ENCODE data around the gene HOXC4.
"Not testable (repeated sequence)": the region's sequence is repeated elsewhere in the genome, so short reads cannot be mapped to it uniquely, and the experiment has no call there.

The HOXC4 gene

DNA sequence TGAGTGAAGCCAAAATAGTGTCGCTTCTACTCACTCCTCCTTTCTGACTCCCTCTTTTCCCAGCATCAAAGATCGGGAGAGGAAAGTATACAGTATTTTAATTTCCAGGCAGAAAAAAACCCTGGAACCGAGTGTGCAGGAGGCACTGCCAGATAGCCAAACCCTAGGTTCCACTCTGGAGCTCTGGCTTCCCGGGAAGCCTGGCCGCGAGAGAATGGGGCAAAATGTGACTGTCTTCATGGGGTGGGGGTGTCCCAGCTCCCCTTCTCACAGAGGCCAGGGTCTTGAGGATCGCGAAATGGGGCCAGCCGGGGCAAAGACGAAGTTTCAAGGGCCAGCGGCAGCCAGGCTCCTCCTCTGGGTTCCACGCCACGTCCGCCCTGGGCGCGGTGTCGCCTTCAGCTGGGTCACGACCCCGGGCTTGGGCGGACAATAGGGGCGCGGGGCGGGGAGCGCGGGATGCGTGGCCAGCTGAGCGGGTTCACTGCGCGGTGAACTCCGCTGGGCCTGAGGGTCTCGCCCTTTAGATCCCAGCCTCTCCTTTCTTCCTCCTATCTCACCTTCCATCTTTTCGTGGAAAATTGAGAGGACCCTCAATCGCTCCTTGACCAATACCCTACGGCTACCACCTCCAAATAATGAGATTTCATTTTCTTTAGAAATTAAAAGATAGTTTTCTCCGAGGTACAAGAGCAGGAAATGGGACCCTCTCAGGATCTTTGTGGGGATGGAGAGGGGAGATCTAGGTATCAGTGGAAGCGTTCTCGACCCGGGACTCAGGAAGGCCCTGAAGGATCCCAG, 6.7 kb downstream of the HOXC4 start:
- peak; percentile 37 for DNase-seq

DNA sequence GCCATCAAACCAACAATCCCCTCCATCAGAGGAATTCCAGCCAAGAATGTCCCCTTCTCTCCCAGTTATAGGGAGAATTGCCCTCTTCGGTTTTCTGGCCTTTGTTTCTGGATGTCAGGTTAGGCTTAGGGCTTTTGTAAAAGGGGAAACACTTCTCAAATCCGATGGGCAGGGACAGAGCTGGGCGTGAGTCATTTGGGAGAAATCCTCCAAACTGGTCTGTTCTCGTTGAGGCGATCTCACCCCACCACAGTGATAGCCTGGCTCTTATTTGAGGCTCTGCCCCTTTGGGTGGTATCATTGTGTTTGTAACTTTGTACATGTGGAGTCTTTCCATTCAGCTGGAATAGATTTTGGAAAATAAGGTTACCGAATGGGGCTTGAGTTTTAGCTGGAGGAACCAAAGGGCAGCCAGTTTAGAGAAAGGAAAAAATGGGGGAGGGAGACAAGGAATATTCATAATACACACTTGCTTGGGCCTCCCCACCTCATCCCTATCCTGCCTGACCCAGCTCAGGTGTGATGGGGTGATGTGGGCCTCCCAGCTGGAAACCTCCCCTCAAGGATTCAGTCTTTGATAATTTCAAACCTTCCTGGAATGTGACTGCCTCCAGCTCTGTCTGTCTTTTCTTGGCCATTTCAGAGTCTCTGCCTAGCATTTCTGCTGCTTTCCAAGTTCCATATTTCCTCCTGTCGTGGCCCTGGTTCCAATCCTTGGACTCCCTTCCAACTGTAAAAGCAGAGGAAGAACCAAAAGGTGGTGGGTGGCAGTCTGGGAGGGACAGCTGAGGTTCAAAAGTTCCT, 7.5 kb downstream of the HOXC4 start:
- peak; percentile 35 for DNase-seq

DNA sequence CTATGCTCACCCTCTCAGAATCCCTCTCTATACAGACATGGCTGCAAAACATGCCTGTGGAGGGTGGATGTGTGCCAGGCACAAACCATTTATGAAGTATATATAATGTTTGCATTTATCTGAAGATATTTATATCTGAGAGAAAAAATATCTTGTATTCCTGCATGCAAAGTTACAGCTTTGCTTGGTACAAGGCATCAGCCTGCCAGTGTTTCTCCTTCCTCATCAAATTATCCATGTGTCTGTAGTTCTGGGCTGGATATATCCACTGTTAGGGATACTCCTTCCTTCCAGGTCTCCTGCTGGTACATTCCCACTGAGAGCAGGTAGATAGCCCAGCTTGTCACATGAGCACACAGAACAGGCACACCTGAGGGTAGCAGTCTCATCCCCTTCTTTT, 12.0 kb downstream of the HOXC4 start:
- DNase-seq = no peak

DNA sequence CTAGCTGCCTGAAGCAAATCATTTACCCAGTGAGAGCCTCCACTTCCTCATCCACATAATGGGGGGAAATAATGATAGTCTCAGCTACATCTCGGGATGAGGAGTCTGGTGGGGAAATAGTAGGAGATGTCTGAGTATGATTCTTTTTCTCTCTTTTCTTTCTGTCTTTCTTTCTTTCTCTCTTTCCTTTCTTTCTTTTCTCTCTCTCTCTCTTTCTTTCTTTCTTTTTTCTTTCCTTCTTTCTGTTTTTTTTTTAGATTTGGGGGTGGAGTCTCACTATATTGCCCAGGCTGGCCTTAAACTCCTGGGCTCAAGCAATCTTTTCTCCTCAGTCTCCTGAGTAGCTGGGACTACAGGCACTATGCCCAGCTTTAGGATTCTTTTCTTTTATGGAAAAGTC, 12.8 kb downstream of the HOXC4 start:
- no peak for DNase-seq

DNA sequence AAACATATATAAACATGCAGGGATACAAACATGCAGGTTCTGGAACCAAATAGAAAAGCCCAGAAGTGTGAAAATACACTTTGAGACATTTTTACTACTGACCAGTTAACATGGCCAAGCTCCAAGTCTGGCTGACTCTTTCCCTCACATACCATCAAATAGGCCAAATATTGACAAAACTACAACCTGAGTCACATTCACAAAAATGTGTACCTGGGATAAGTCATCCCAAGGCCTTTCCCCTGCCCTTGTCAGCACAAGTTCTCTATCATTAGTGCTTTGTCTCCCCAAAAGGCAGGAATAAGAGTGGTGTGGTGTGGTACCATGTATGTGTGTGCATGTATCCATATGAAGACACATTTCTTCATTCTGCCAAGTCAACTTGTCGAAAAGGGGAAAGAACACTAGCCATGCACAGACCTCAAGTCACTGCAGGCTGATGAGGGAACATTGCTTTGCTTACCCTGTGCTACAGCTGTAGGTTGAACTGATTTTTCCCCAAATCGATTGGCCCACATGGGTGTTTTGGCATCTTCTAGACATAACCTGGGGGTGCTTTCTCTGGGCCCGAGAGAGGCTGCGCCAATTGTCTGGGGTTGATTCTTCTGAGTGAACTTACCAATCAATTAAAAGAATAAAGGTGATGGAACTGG, 14.9 kb downstream of the HOXC4 start:
- DNase-seq = peak; percentile 30

DNA sequence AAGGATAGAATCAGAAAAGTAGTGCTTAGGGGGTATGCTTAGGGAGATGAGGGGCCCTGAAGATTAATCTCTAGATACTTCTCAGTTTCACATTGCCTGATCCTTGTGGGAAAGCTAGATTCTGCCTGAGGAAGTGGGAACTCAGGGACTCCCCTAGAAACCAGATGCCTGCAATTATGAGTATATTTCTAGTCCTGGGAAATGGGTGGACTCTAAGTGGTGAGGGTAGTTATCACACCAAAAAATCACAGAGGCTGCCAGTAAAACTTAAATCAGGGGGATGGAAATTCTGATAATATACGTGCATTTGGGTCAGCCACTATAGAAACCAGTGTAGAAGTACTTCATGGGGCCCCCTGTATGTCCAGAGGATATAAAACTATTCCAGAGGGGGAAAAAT, 18.3 kb downstream of the HOXC4 start:
- no peak for DNase-seq

DNA sequence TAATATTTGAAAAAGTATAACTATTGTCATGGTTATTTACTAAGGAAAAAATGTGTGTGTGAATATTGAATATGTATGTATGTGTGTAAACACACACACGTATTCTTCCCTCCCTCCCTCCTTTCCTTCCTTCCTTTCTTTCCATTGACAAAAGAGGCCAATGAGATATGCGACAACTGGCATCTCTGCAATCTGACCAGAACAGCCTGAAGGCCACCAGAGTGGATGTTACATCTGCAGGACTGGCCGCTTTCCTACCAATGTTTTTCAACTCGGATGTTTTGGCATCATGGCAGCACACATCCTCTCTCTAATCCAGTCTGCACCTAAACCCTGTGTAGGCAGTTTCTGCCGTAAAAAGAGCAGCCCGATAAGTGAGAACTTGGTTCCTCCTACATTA, 20.7 kb downstream of the HOXC4 start:
- DNase-seq = no peak

DNA sequence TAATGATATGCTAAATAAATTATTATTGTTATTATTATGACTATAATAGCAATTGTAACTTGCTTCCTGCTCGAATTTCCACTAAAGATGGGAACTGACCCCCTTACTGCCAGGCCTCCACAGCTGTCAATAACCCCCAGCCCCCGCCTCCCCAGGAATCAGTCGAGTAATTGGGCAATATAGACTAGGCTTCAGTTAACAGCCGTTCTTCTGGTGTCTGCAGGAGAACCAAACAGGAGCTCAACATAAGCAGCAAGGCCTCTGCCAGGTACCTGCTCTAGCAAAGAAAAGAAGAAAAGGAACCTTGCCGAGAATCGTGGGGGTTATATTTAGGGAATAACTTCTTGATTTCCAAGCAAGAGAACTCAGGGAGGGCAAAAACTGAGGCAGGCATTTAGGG, 21.8 kb downstream of the HOXC4 start:
- no peak for DNase-seq

DNA sequence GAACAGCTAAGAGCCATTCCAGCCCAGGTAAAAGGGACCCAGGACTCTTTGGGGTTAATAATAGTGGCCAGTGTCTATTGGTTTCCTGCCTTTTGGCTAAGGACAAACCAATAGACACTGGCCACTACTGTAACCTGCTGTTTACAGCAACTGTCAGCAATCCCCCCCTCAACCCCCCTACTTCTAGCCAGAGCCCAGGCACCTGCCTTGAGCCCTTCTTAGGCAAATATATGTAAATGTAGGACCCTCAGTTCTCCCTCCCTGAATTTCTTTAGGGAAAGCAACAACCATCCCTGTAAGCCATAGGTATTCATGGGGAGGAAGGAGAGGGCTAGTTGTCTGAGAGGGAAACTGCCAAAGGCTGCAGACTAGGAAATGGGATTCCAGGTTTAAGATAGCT, 22.3 kb downstream of the HOXC4 start:
- no peak for DNase-seq

DNA sequence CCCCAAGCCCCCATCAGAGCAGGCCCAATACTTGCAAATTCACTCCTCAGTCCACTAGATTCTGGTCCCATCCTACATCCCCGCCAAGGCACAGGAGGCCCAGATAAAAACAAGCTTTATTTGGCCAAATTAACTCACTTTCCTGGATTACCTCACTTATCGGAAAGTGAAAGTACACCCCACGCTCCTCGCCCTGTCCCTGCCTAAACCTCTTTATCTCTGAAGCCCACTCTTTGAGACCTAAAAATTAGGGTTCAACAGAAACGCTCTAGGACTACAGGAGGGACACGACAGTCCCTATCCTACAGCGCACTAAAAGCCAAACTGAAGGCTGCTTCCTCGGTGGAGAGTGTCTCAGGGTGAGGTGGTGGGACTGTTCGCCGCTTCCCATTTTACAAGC, 24.2 kb downstream of the HOXC4 start:
- DNase-seq = not testable (repeated sequence)

DNA sequence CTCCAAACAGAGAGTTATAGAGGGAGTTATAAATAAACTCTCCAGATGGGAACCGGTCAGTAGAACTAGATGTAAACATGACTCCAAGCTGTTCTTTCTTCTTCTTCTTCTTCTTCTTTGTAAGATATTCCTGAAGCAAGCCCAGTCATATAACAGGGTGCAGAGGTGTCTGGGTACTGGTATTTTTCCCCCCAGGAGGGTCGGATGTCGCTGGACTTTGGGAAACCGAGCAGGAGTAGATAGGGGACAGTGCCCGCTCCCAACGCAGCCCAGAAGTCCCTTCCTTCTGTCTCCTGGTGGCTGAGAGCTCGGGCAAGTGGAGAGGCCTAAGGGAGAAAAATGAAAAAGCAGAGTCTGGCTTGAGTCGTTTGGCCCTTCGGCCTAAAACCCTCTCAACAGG, 25.5 kb downstream of the HOXC4 start:
- not testable (repeated sequence) for DNase-seq

DNA sequence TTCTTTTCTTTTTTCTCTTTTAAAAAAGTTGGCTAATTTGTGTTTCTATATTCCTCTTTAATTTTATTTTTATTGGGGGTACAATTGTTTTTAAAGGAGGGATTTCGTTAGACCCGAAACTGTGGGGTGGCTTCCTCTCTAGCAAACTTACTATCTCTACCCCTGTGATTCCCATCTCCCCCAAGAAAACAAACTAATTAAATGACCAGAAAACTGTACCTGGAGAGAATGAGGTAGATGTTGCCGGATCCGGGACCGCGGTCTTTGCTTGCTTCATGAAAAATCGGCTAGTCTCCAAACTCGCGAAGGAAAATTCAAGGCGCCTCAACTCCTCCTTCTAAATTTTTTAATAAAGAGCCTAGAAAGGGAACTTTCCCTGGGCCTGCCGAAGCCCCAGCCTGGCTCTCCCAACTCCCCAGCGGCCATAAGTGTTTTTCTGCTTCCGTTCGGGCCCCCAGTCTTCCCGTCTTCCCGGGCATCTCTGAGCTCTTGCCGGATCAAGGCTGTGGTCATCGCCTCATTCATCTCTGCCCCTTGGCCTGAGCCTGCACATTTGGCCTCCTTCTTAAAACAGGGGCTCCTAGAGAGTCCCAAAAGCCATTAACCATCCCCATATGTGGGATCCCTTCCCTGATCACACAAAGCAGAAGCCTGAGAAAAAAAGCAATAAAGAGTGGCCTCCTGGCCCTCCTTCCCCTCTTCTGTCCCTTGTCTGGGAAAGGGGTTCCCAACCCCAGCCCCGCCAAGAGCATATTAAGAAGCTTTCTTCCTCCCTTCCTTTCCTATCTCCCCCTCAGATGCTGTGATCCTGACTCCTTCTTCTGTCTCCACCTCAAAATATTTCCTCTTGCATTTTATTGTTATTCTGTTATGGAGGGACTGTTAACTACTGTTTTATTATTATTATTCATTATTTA, 26.6 kb downstream of the HOXC4 start:
- DNase-seq = not testable (repeated sequence)

DNA sequence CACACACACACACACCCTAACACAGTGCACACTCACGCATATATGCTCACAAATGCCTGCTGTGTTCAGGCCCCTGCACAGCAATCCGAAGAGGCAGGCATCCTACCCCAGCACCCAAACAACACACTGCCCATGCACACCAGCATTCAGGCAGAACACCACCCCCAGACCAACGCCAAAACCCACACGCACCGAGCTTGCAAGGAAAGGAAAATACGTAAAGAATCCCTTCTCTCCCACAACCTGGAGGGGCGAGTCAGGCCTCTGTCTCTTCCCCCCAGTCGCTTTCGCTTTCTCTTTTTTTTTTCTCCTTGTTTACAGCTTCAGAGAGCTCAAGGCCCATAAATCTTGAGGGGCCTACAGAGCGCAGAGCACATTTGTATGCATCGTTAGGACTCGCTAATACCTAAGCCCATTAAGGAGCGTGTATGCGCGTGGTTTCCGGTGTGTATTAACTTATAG, 27.4 kb downstream of the HOXC4 start:
- DNase-seq = not testable (repeated sequence)

DNA sequence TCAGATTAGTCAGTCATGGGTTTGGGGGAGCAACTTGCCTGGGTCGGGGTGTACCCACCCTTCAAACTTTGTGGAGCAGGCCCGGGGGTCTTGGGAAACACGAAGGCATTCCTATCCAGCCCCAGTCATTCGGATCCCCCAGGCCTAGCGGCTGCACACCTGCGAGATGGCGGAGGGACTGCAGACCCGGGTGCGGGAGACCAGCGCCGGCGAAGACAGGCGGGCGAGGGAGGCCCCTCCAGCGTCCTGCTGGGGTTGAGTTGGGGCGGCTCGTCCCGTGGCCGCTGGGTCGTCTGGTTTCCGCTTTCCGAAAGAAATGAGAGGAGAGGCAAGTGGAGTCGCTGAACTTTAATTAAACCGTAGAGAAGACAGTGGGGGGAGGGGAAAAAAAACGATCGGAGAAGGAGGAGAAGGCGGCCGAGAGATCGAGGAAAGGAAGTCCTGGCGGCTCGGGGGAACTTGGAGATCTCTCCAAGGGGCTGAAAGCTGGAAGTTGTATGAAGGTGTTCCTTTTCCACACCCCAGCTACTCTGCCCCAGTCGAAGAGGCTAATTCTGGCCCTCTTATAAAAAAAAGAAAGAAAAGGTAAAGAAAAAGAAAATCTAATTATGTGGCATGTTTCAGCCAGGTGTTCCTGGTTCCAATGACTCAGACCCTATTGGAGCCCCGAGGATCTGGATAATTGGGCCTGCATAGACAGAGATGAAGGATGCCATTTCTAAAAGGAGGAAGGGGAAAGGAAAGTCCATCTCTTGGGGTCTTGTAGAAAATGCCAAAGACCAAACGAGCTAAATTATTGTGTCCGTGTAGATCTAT, 28.2 kb downstream of the HOXC4 start:
- not testable (repeated sequence) for DNase-seq

DNA sequence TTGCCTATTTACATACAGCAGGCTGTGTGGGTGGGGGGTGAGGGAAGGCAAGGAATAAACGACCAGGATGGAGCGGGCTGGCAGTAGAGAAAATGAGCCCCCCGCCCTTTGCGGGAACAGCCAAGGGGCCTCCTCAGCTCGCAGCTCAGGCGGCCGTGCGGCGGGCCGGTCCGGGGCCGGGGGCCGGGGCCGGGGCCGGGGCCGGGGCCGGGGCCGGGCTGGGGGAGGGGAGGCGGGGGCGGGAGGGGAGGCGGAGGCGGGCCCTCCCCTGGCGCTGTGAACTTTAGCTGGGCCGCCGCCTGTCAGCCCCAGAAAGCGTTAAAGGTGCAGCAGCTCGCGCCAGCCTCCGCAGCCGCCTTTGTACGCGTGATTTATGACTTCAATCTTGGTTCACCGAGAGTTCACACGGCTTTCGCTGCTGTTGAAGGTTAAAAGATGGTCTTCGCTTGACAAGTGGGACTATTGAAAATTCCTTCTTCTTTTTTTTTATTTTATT, 28.8 kb downstream of the HOXC4 start:
- DNase-seq = no peak

DNA sequence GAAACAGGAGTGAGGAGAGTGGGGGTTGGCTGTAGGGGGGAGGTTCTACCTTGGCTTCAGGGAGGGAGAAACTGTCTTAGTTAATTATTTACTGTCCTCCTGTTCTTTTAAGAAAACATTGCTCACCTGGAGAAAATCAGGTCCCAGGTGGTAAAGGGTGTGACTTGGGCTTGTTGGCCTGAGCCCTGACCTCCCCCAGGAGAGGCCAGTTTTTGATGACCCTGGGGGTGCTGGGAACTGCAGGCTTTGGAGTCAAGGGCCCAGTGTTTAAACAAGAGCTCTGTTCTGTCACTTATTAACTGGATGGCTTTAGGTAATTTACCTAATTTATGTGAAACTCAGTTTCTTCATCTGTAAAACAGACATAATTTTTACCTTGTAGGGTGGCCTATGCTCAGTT, 34.4 kb downstream of the HOXC4 start:
- DNase-seq = not testable (repeated sequence)

DNA sequence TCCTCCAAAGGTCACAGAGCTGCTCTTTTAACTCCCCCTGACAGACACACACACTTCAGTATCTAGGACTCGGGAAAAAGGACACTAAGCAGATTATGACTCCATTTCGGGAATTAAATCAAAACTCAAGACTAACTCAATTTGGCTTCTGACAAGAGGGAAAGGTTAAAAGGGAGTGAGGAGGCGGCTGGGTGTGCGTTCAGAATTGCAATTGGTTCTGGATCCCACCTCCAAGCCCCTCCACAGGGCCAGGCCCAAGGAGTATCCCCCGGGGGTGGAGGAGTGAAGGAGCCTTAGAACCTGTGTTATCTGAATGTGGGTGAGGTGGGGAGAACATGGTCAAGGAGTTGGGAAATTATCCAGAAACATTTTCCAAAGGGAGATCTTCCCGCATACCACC, 35.8 kb downstream of the HOXC4 start:
- not testable (repeated sequence) for DNase-seq

DNA sequence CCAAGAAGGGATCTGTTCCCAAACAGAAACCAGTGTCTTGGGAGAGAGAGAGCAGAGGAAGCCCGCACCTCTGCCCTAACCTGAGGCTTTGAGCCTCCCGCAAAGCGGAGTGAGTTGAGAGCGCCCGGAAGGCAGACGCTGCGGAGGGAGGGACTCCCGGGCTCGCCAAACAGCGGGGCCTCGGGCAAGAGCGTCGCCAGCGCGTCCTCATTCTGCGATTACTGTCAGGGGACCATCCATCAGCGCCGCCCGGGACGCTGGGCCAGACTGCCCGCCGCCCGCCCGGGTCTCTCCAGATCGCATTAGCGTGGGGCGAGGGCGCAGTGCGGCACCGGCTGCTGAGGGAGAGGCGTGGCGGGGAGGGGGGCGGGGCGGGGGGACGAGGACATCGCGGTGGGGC, 36.7 kb downstream of the HOXC4 start:
- DNase-seq = not testable (repeated sequence)

DNA sequence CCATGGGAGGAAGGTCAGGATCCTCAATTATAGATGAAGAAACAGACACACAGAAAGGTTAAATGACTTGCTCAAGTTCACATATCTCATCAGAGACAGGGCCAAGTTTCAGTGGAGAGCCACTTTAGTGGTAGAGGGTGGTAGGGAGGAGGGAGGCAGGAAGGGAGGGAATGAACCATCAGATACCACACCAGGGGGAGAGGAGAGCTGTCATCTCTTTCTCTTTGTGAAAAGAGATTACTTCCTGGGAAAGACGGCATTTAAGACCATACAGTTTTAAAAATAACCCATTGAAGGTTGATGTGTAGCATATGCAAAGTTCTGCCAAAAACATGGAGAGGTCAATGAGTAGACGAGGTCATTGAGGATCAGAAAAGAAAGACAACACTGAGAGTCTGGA, 39.3 kb downstream of the HOXC4 start:
- DNase-seq = not testable (repeated sequence)

DNA sequence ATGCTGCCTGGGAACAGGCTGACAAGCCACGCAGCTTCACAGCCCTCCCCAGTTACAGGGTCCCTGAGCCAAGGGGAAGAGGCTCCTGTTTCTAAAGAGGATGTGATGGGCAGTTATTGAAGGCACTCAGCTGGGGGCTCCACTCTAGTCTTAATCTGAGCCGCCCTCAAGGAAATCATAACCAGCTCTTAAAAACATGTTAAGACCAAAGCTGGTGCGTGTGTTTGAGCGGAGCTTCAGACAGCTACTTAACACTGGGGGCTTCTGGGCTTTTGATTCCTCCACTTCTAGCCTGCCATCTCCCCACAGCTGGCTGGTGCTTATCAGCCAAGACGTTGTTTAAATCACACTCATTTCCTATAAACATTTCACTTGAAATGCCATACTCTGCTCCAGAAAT, 42.3 kb downstream of the HOXC4 start:
- not testable (repeated sequence) for DNase-seq

DNA sequence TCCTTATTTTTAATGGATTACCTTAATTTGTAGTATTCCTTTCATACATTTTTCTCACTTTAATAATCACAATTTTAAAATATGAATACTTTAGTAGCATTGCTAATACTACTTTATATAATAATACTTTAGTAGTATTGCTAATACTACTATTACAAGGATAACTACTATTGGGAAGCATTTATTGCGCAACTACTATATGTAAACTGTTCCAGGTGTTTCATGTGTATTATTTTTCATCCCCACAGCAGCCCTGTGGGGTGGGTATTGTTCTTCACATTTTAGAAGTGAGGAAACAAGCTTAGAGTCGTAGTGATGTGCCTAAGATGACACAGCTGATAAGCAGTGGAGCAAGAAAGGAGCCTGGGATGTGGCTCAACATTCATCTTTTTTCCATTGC, 45.0 kb downstream of the HOXC4 start:
- not testable (repeated sequence) for DNase-seq
